Mesenteric fat pad (tissue), 1 donor: ENCODE results near the gene TANGO2. TPM values are rescaled to one million over a fixed set of nuclear protein-coding genes. Genes with fewer than 3 reads are reported as not detected.

Source experiments
- DNase-seq: peaks from one replicate; pipeline ENCODE4 v3.0.0-alpha.2; 2020; ENCODE audit warnings: low spot score
- microRNA-seq: library from miRNA; unstranded; fragments of <30 nt; microRNA quantifications from one replicate; pipeline ENCODE4 v1.2.0, GENCODE V29; 2020; ENCODE audit warnings: borderline number of aligned reads
- total RNA-seq: library from RNA; stranded (reverse); fragmentation: NEBNext Ultra II Directional; extraction: Animal tissue kit (Norgen Biotek cat#: 25700); gene quantifications from one replicate; pipeline ENCODE4 v1.2.1, GENCODE V29; 2021
- donor health status: DM: yes; HTN: yes; CAD: no.

Gene TANGO2
- total RNA-seq, 1 donor from 2014 or later = 34.8 TPM

DNA sequence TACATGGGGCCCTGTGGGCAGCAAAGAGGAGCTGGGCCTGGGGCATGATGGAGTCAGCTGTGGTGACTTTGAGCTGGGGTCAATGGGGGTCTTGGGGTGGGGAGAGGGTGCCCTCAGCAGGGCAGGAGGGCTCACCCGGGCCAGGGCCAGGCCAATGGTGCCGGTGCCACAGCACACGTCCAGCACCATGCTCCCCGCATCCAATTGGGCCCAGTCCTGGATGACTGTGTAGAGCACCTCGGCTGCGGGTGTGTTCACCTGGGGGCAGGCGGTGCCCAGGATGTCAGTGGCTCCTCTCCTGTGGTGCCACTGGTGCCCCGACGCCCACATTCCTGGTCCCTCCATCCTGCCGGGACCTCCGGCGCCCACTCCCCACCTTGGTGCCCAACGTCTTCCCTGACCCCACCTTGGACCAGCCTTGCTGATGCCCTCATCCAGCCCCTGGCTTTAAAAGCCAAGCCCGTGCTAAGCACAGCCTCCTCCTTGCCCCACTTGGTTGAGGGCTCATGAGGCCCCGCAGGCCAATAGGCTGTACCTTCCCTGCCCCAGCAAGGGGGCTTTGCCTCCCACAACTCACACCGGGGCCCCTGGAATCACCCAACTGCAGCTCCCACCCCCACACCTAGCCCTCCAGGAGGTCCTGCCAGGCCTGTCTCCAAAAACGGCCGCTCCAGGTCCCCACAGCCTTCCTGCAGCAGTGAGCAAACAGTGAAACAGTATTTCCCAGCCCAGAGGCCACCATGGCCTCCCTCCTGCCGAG lies 92.8 kb downstream of the TANGO2 start:
- no peak for DNase-seq

DNA sequence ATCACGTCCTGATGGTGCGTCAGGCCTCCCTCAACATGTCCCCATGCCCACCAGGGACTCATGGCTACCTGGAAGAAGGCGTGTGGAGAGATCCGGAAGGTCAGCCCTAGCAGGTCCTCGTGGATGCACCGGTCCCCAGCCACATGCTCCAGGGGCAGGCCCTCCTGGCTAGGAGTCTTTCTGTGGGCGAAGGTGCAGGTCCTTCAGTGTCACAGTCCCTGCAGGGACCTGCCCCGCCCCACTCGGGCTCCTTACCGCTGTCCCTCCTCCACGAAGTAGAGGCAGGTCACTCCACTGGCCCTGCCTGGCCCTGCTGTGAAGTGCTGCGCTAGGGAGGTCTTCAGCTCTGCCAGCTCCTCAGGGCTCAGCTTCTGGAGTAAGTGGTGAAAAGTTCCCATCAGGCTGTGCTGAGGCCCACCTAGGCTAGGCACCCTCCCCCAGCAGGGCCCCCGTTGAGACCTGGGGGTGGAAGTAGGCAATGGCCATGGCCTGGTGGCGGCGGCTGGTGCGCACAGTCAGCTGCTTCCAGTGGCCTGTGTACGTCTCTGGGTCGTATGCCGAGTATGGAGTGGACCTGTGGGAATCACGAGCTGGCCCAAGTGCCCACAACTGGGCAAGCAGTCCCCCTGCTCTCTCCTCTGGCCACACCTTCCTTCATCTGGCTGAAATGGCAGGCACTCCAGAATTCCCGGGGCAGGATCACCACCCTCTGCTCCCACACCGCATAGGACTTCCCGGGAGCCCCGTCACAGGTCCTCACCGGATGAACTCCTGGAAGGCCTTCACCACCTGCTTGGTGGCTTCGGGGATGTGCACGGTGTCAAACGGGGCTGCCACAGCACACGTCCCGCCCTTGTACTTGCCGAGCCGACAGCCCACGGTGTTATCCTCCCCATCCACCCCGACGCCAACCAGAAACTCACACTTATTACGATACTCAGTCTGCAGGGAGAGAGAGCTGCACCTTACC lies 93.9 kb downstream of the TANGO2 start:
- no peak for DNase-seq

DNA sequence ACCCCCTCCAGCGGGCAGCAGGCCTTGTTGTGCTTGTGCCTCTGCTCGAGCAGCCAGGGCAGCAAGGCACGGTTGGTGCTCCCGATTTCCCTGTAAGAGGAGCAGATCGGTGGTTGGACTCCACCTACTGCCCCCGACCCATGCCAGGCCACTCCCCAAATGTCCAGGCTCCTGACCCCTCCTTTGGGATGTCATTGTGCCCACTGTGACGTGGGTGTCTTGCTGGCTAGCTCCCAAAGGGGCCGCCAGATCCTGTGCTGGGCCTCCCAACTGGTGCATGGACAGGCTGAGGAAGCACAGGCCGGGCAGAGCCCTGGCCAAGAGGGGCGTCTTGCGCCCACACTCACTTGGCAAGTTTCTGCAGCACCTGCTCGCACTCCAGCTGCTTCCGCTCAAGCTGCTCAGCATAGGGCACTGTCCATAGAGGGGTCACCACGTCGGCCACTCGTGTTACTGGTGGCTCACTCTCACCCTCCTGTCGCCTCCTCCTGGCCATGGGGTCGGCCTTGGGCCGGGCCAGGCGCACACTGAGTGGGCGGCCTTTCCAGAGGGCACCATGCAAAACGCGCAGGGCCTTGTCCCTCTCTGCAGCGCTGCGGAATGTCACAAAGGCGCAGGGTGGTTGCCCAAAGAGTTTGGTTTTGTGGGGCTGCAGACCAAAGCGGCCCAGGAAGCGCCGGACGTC lies 94.9 kb downstream of the TANGO2 start, which contains the start of gene RANBP1:
Gene RANBP1 (plus strand): TSS at position 414 of the 685 bp plus-strand sequence. CDS start 81 bp downstream, at position 495.
- no peak for DNase-seq

DNA sequence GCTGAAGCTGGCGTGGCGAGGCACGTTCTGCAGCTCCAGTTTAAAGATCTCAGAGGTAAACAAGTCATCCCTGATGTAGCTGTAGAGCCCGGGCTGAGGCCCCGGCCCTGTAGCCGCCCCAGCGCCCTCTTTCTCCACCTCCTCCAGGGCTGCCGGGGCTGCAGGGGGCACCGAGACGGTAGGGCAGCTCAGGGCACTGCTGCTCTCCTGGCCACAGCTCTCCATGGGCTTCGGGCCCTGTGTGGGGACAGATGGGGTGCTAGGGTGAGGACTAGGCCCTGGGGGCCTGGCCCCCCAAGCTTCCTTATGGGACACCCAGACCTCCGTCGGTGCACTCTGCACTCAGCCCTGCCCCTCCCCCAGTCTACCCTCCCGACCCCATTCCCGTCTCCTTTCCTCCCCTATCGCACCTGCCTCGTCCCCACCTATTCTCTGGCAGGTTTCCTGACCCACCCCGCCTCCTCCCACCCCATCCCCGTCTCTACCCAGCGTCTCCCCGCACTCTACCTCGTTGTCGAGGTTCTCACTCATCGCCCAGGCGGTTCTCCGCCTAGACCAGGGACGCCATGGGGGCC lies 95.6 kb downstream of the TANGO2 start:
- no peak for DNase-seq

Small RNAs within 50 kb of the gene (microRNA-seq; reads per million reads assigned to microRNA genes)
- gene MIR185 (637 reads per million, percentile 72 among the genes with 10 or more reads in this experiment), gene MIR6816 (not detected)

Other genes starting within 250 kb of the TANGO2 start
- gene GNB1L, start 166.2 kb upstream of the TANGO2 start, total RNA-seq = 4.2 TPM
- gene RTL10, start 166.2 kb upstream of the TANGO2 start, total RNA-seq = 8.4 TPM
- gene COMT, start 79.3 kb upstream of the TANGO2 start, total RNA-seq = 144 TPM
- gene TXNRD2, start 79.3 kb upstream of the TANGO2 start, total RNA-seq = 20.2 TPM
- gene ARVCF, start 4.3 kb upstream of the TANGO2 start, total RNA-seq = 5.3 TPM
- gene DGCR8, start 59.1 kb downstream of the TANGO2 start, total RNA-seq = 29.7 TPM
- 75.9 TPM for gene RANBP1, start 95.0 kb downstream of the TANGO2 start, total RNA-seq
- gene TRMT2A, start 96.1 kb downstream of the TANGO2 start, total RNA-seq = 49.2 TPM
- gene ZDHHC8, start 110.7 kb downstream of the TANGO2 start, total RNA-seq = 77.8 TPM
- gene CCDC188, start 129.9 kb downstream of the TANGO2 start, total RNA-seq = 1.00 TPM
- gene RTN4R, start 247.2 kb downstream of the TANGO2 start, total RNA-seq = 0.55 TPM